ENCODE results near the gene DXO. TPM values are rescaled to one million over a fixed set of nuclear protein-coding genes. Genes with fewer than 3 reads are reported as not detected.
A peak's percentile ranks its signal among the peaks of the same experiment; 100 is the strongest.

The DXO gene
- total and polyA plus RNA-seq, 2 of the 13 experiments (the other 11 are each of a cell fraction or from before 2014, with no cell fraction given) = 18.6 to 26.2 TPM

DNA sequence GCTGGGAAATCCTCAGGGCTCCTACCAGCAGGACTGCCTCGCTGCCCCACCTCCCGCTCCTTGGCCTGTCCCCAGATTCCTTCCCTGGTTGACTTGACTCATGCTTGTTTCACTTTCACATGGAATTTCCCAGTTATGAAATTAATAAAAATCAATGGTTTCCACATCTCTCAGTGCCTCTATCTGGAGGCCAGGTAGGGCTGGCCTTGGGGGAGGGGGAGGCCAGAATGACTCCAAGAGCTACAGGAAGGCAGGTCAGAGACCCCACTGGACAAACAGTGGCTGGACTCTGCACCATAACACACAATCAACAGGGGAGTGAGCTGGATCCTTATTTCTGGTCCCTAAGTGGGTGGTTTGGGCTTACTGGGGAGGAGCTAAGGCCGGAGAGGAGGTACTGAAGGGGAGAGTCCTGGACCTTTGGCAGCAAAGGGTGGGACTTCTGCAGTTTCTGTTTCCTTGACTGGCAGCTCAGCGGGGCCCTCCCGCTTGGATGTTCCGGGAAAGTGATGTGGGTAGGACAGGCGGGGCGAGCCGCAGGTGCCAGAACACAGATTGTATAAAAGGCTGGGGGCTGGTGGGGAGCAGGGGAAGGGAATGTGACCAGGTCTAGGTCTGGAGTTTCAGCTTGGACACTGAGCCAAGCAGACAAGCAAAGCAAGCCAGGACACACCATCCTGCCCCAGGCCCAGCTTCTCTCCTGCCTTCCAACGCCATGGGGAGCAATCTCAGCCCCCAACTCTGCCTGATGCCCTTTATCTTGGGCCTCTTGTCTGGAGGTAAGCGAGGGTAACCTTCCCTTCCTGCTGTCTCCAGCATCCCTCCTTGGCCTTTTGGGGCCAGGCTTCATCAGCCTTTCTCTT lies 26.2 kb downstream of the DXO start, which contains the start of gene CFB (continued):
- no peak; the same call in 1 of the 2 replicates for TF ChIP-seq AFF4 (CRISPR knock-in tag; IDR thresholded peaks at IDR 0.05)
- TF ChIP-seq ZNF274 (CRISPR knock-in tag; IDR thresholded peaks at IDR 0.05) = peak; percentile 13; the same call in 1 of the 2 replicates
- TF ChIP-seq RBM39 (IDR thresholded peaks at IDR 0.05; ENCODE audit: low read depth, low read length, poor library complexity, severe bottlenecking) = peak; percentile 59
- peak; percentile 76 for TF ChIP-seq CEBPG (CRISPR knock-in tag; IDR thresholded peaks at IDR 0.05)
- TF ChIP-seq IKZF5 (CRISPR knock-in tag; IDR thresholded peaks at IDR 0.05) = peak; percentile 87
- TF ChIP-seq ZC3H4 (CRISPR knock-in tag; IDR thresholded peaks at IDR 0.05; ENCODE audit: borderline replicate concordance) = peak; percentile 31; the same call in 1 of the 2 replicates
- TF ChIP-seq ZNF253 (CRISPR knock-in tag; IDR thresholded peaks at IDR 0.05; ENCODE audit: borderline replicate concordance) = peak; percentile 93
- TF ChIP-seq SAP130 (CRISPR knock-in tag; IDR thresholded peaks at IDR 0.05; ENCODE audit: low read depth) = peak; percentile 92
- no peak; the same call in 1 of the 2 replicates for TF ChIP-seq ZBTB34 (CRISPR knock-in tag; IDR thresholded peaks at IDR 0.05)
- no peak; the same call in 1 of the 2 replicates for TF ChIP-seq EED (CRISPR knock-in tag; IDR thresholded peaks at IDR 0.05)
- TF ChIP-seq RNF219 (CRISPR knock-in tag; IDR thresholded peaks at IDR 0.05) = 0 out of 2 replicates have a peak, but pooled peaks have one; percentile 58
- TF ChIP-seq ZBTB21 (CRISPR knock-in tag; IDR thresholded peaks at IDR 0.05) = 0 out of 2 replicates have a peak, but pooled peaks have one; percentile 57
- TF ChIP-seq, protein P1, sequence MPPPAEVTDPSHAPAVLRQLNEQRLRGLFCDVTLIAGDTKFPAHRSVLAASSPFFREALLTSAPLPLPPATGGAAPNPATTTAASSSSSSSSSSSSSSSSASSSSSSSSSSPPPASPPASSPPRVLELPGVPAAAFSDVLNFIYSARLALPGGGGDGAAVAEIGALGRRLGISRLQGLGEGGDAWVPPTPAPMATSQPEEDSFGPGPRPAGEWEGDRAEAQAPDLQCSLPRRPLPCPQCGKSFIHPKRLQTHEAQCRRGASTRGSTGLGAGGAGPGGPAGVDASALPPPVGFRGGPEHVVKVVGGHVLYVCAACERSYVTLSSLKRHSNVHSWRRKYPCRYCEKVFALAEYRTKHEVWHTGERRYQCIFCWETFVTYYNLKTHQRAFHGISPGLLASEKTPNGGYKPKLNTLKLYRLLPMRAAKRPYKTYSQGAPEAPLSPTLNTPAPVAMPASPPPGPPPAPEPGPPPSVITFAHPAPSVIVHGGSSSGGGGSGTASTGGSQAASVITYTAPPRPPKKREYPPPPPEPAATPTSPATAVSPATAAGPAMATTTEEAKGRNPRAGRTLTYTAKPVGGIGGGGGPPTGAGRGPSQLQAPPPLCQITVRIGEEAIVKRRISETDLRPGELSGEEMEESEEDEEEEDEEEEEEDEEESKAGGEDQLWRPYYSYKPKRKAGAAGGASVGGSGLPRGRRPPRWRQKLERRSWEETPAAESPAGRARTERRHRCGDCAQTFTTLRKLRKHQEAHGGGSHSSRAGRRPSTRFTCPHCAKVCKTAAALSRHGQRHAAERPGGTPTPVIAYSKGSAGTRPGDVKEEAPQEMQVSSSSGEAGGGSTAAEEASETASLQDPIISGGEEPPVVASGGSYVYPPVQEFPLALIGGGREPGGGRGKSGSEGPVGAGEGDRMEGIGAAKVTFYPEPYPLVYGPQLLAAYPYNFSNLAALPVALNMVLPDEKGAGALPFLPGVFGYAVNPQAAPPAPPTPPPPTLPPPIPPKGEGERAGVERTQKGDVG (CRISPR knock-in tag; IDR thresholded peaks at IDR 0.05; ENCODE audit: borderline replicate concordance) = peak; percentile 95

All from HepG2 (cell line).